GM18508 (cell line): Measurements from ENCODE around the gene CELF1.

Source experiments
- ATAC-seq: cut with Tn5 transposase; IDR thresholded peaks from one replicate; pipeline ENCODE4 v1.9.1; 2021; ENCODE audit warnings: moderate number of reproducible peaks; ENCODE audit not compliant: insufficient read depth, unreplicated experiment

CELF1 gene

DNA sequence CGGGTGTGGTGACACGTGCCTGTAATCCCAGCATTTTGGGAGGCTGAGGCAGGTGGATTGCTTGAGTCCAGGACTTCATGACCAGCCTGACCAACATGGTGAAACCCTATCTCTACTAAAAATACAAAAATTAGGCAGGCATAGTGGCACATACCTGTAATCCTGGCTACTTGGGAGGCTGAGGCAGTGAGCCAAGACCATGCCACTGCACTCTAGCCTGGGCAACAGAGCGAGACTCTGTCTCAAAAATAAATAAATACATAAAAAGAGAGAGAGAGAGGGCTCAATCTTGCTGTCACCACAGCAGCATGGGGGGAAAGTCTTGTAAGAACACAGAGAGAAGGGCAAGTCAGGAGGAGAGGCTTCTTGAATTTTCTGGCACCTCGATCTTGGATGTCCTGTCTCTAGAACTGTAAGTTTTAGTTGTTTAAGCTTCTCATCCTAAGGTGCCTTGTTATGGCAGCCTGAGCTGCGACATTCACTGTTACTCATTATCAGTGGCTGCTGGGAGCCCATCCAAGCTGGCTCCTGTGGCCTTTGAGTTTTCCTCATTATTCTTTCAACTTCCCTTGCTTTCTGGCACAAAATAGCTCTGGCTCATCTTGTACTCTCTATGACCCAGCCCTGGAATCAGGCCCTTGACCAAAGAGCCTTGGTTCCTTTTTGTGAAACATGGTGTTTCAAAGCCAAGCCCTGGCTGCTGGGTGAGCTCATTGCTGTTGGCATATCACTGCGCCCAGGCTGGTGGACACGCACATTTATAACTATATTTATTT, 118.7 kb downstream of the CELF1 start:
- ATAC-seq = no peak

DNA sequence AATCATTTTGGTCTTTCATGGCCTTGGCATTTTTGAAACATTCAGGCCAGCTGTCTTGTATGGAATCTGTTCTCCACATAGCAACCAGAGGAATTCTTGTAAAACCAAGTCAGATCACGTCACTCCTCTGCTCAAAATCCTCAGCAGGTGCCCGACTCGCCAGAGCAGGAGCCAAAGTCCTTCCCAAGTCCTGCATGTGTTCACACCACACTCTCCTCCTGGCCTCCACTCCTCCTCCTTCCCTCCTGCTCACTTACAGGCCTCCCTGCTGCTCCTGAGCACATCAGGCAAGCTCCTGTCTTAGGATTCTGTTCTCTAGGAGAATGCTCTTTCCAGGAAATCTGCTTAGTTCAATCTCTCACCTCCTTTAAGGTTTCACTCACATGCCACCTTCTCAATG, 119.8 kb downstream of the CELF1 start:
- no peak for ATAC-seq

GRCh38 chr11:47431356-47432083, 121.4 kb downstream of the CELF1 start:
- no peak for ATAC-seq

DNA sequence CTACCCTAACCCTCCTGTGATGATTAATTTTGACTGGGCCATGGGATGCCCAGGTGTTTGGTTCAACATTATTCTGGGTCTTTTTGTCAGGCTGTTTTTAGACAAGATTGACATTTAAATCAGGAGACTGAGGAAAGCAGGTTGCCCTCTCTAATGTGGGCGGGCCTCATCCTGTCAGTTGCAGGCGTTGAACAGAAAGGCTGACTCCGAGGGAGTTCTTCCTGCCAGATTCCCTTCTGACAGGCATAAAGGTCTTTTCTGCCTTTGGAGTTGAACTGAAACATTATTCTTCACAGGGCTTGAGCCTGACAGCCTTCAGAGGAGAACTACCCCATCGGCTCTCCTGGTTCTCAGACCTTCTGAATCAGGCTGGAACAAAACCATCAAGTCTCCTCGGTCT, 122.4 kb downstream of the CELF1 start:
- no peak for ATAC-seq

- ATAC-seq = peak; percentile 52
Observed at GRCh38 chr11:47426062-47426956, 126.6 kb downstream of the CELF1 start, which contains the start of gene PSMC3. Gene PSMC3, minus strand, starts transcription at chr11:47426439. Its CDS starts 160 bp downstream, at chr11:47426279.

DNA sequence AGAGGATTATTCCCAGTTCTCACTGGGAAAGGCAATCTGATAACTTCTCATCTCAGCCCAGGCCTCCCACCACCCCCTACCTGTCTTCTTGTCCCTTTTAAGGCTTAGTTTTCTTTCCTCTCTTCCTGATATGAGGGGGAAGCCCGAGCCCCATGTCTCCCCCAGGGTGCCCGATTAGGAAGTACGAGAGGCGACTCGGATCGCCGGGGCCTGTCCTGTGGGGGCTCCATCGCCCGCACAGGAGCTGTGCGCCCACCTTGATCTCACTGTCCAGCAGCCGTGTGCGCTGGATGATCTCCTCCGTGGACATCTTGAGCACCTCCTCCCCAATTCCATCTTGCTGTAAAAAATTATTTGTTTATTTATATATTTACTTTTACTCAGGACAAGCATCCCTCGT, 127.3 kb downstream of the CELF1 start:
- ATAC-seq = no peak

DNA sequence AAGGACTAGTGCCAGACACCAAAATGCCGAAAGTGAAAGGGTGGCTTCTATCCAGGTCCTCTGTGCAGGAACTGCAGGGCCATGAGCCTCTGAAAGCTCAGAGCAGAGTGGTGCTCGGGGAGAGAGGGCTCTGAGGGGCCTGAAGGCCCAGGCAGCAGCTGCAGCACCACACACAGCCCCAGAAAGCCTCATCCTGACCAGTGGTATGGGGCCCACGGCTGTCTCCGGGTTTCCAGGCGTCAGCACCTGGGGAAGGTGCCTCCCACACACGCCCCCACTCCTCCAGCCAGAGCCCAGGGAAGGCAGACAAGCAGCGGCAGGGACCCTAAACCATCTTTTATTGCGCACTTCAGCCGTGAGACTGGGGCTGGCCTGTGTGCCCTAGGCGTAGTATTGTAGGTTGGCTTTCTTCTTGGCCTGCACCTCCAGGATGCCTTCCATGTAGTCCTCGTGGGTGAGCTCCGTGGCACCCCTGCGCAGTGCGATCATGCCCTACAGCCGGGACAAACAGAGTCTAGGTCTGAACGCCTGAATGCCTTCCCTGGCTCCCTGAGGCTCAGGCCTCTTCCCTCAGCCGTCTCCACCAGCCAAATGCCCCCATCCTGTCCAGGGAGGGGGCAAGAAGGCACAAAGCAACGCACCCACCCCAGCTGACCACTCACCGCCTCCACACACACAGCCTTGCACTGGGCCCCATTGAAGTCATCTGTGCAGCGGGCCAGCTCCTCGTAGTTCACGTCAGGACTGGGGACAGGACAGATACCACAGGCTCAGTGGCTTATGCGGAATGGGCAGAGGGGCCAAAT, 134.3 kb downstream of the CELF1 start:
- ATAC-seq = no peak

GRCh38 chr11:47417712-47418111, 135.2 kb downstream of the CELF1 start:
- no peak for ATAC-seq

DNA sequence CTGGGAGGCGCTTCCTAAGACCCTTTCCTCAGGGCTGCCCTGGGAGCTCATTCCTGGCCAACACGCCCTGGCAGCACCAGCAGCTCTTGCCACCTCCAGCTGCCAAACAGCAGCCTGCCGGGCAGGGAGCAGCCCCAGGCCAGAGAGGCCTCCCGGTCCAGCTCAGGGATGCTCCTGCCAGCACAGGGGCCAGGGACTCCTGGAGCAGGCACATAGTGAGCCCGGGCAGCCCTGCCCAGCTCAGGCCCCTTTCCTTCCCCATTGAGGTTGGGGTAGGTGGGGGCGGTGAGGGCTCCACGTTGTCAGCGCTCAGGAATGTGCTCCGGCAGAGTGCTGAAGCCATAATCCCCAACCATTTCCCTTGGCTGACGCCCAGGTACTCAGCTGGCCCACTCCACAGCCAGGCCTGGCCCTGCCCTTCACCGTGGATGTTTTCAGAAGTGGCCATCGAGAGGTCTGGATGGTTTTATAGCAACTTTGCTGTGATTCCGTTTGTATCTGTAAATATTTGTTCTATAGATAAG, 136.9 kb downstream of the CELF1 start:
- no peak for ATAC-seq
